Panc1 (cell line): ENCODE data around the gene RETREG1. TPM values are rescaled to one million over a fixed set of nuclear protein-coding genes. Genes with fewer than 3 reads are reported as not detected.

ENCODE experiments used
- ATAC-seq: fragments of 200-7000 bp; cut with Tn5 transposase; 2 replicates; pipeline ENCODE4 v1.9.1; 2020; ENCODE audit warnings: mild to moderate bottlenecking, moderate library complexity
- BruUV-seq: library from RNA; stranded (reverse); fragments of 400-500 nt; replicated peaks from 2 replicates; lab custom pipeline; 2021; lab: Mats Ljungman, UMichigan
- CTCF ChIA-PET: fragments of 300-600 bp; sonication (Branson Sonifier 250); formaldehyde crosslinking; loops from one replicate; lab custom pipeline; 2022; ENCODE audit warnings: antibody characterized with exemption; lab: Charles Lee
- POLR2A ChIA-PET: fragments of 300-600 bp; sonication (Branson Sonifier 250); formaldehyde crosslinking; loops from one replicate; lab custom pipeline; 2022; ENCODE audit warnings: antibody characterized with exemption; lab: Charles Lee
- DNase-seq: peaks from one replicate; pipeline ENCODE4 v3.0.0-alpha.2; 2010; ENCODE audit warnings: low read depth, low spot score
- H3K27ac ChIP-seq: 2 replicates; pipeline ENCODE4 v1.5.1; 2011; ENCODE audit warnings: mild to moderate bottlenecking, low read length, inconsistent platforms
- H3K27me3 ChIP-seq: fragments of 200-500 bp; sonication (Bioruptor generic); 2 replicates; pipeline ENCODE4 v1.6.0; 2014; ENCODE audit warnings: low read length, inconsistent platforms; ENCODE audit not compliant: control insufficient read depth, insufficient read depth
- H3K36me3 ChIP-seq: fragments of 200-500 bp; sonication (Bioruptor generic); 2 replicates; pipeline ENCODE4 v1.5.1; 2014; ENCODE audit warnings: inconsistent platforms, mild to moderate bottlenecking, low read length, moderate library complexity; ENCODE audit not compliant: control insufficient read depth, insufficient read depth
- H3K4me1 ChIP-seq: 2 replicates; pipeline ENCODE4 v1.5.1; 2011; ENCODE audit warnings: inconsistent platforms, mild to moderate bottlenecking, low read length, moderate library complexity; ENCODE audit not compliant: control insufficient read depth, insufficient read depth
- H3K4me3 ChIP-seq, 2 experiments: 2 replicates each; pipeline ENCODE4 v1.5.1; 2011 to 2012; ENCODE audit warnings: low read depth in 2 of 2, low read length in 2 of 2, mild to moderate bottlenecking in 2 of 2, inconsistent platforms in 1 of 2, moderate library complexity in 1 of 2
- H3K9me3 ChIP-seq: fragments of 200-500 bp; sonication (Bioruptor generic); 2 replicates; pipeline ENCODE4 v1.5.1; 2014; ENCODE audit warnings: low read depth, mild to moderate bottlenecking, inconsistent platforms, low read length, moderate library complexity; ENCODE audit not compliant: control insufficient read depth, insufficient read depth
- POLR2AphosphoS5 ChIP-seq: IDR thresholded peaks from 2 replicates; pipeline ENCODE4 v1.6.1; 2012; ENCODE audit warnings: mild to moderate bottlenecking, low read depth, low read length, moderate library complexity
- SIN3A ChIP-seq: IDR thresholded peaks from 2 replicates; pipeline ENCODE4 v1.6.1; 2012; ENCODE audit warnings: low read depth, mild to moderate bottlenecking, low read length, moderate library complexity, borderline replicate concordance; ENCODE audit not compliant: insufficient read depth
- TCF7L2 ChIP-seq: IDR thresholded peaks from 2 replicates; pipeline ENCODE4 v1.6.1; 2011; ENCODE audit warnings: mild to moderate bottlenecking, low read depth, low read length, inconsistent platforms
- in situ Hi-C: cut with HindIII; loops from 2 replicates; pipeline ENCODE4 v1.10.0; 2016; ENCODE audit warnings: low sequenced_read_pairs, low pct_unique_long_range_greater_than_20kb
- intact Hi-C: fragments of 100-400 bp; cut with micrococcal nuclease; formaldehyde crosslinking; loops from one replicate; pipeline ENCODE4 v1.10.0; 2022; ENCODE audit not compliant: unreplicated experiment
- total RNA-seq: library from RNA; stranded (reverse); gene quantifications from one replicate; pipeline ENCODE4 v1.2.1, GENCODE V29; 2021; ENCODE audit not compliant: unreplicated experiment
- TF ChIP-seq, protein P1 (sequence below), 2 experiments: IDR thresholded peaks; 2 replicates each; pipeline ENCODE4 v1.6.1; 2011 to 2012; ENCODE audit warnings: low read depth in 2 of 2, control low read depth in 1 of 2, low read length in 1 of 2, mild to moderate bottlenecking in 1 of 2, moderate library complexity in 1 of 2; ENCODE audit not compliant: insufficient read depth in 1 of 2
- TF ChIP-seq, protein P2 (sequence below): fragments of 450-650 bp; IDR thresholded peaks from 2 replicates; pipeline ENCODE4 v1.5.1; 2017; ENCODE audit warnings: mild to moderate bottlenecking

RETREG1 gene
- total RNA-seq, 1 experiment from 2014 or later, result 0.74 TPM

DNA sequence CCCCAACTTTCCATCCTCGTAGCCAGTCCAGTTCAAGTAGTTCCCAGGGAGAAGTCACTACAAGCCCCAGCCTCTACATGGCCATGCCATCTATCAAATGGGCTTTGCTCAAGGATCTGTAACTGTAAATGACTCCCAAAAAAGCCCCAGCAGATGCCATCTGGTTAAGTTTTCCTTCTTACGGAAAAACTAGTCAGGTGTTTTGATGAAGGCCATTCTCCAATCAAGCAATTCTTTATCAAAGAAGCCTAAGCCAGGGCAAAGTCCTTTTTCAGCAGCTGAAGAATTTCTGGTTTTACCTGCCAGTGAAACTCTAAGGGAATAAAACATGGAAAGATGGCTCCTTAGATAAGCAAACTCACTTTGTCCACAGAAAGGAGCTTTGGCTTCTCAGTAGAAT lies 129.3 kb downstream of the RETREG1 start:
- H3K4me1 ChIP-seq, result no peaks in the 10 kb centered on the region
- H3K36me3 ChIP-seq, result no peaks in the 10 kb centered on the region
- in situ Hi-C loops (no loop called here), intact Hi-C loops (loop anchor here (5.0 kb wide), 2 partner anchors 175 to 715 kb away; no protein-coding TSS in a partner anchor)
- peaks cover 4% of the 10 kb centered on the region; the same call in 1 of the 2 replicates for H3K27me3 ChIP-seq
- no TSS peak for BruUV-seq
- ChIA-PET POLR2A (no interaction called here), CTCF (no interaction called here)
- H3K9me3 ChIP-seq, result no peaks in the 10 kb centered on the region
- TF ChIP-seq, protein P1, sequence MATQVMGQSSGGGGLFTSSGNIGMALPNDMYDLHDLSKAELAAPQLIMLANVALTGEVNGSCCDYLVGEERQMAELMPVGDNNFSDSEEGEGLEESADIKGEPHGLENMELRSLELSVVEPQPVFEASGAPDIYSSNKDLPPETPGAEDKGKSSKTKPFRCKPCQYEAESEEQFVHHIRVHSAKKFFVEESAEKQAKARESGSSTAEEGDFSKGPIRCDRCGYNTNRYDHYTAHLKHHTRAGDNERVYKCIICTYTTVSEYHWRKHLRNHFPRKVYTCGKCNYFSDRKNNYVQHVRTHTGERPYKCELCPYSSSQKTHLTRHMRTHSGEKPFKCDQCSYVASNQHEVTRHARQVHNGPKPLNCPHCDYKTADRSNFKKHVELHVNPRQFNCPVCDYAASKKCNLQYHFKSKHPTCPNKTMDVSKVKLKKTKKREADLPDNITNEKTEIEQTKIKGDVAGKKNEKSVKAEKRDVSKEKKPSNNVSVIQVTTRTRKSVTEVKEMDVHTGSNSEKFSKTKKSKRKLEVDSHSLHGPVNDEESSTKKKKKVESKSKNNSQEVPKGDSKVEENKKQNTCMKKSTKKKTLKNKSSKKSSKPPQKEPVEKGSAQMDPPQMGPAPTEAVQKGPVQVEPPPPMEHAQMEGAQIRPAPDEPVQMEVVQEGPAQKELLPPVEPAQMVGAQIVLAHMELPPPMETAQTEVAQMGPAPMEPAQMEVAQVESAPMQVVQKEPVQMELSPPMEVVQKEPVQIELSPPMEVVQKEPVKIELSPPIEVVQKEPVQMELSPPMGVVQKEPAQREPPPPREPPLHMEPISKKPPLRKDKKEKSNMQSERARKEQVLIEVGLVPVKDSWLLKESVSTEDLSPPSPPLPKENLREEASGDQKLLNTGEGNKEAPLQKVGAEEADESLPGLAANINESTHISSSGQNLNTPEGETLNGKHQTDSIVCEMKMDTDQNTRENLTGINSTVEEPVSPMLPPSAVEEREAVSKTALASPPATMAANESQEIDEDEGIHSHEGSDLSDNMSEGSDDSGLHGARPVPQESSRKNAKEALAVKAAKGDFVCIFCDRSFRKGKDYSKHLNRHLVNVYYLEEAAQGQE (IDR thresholded peaks at IDR 0.05; ENCODE audit: insufficient read depth in 1 of 2, low read depth in 2 of 2, low read length in 1 of 2), result no peak
- TF ChIP-seq SIN3A (no peak), TCF7L2 (no peak)
- no peak for ATAC-seq
- no peak overlapping the region for H3K4me3 ChIP-seq
- DNase-seq, result no peak
- no peak overlapping the region for H3K27ac ChIP-seq

DNA sequence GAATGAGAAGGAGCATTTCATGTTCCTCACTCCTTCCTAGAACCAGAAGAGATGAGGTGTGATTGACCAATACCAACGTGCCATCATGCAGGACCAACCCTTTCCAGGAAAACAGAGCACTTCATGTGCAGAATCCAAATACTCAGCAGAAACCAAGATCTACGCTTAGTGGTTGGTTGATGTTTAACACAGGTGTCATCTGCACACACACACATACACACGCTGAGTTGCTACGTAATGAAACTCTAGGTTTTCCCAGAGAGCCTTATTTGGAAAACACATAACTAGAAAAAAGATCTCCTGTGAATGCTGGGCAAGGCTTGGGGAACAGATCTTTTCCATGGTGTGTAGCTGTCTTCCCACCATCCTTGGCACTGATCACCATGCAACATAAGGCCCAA lies 130.1 kb downstream of the RETREG1 start:
- Histone ChIP-seq H3K27ac (no peak overlapping the region), H3K27me3 (peaks cover 7% of the 10 kb centered on the region; the same call in 1 of the 2 replicates), H3K36me3 (no peaks in the 10 kb centered on the region), H3K4me1 (no peaks in the 10 kb centered on the region), H3K9me3 (no peaks in the 10 kb centered on the region), H3K4me3 (no peak overlapping the region)
- ChIA-PET CTCF (no interaction called here), POLR2A (no interaction called here)
- intact Hi-C loops (loop anchor here (5.0 kb wide), 2 partner anchors 176 to 716 kb away; no protein-coding TSS in a partner anchor), in situ Hi-C loops (no loop called here)
- DNase-seq, result no peak
- TF ChIP-seq, protein P2, sequence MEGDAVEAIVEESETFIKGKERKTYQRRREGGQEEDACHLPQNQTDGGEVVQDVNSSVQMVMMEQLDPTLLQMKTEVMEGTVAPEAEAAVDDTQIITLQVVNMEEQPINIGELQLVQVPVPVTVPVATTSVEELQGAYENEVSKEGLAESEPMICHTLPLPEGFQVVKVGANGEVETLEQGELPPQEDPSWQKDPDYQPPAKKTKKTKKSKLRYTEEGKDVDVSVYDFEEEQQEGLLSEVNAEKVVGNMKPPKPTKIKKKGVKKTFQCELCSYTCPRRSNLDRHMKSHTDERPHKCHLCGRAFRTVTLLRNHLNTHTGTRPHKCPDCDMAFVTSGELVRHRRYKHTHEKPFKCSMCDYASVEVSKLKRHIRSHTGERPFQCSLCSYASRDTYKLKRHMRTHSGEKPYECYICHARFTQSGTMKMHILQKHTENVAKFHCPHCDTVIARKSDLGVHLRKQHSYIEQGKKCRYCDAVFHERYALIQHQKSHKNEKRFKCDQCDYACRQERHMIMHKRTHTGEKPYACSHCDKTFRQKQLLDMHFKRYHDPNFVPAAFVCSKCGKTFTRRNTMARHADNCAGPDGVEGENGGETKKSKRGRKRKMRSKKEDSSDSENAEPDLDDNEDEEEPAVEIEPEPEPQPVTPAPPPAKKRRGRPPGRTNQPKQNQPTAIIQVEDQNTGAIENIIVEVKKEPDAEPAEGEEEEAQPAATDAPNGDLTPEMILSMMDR, result no peak
- no peak for TF ChIP-seq POLR2AphosphoS5
- TF ChIP-seq, protein P1 (IDR thresholded peaks at IDR 0.05; ENCODE audit: insufficient read depth in 1 of 2, low read depth in 2 of 2, low read length in 1 of 2), result no peak
- no peak for ATAC-seq
- no TSS peak for BruUV-seq
